Measurements from ENCODE around the gene SLC2A2.

SLC2A2 gene

GRCh38 chr3:170959457-170959856, 67.1 kb downstream of the SLC2A2 start:
- TF ChIP-seq REST (IDR thresholded peaks at IDR 0.05; ENCODE audit: insufficient read depth in 1 of 2, low read depth in 2 of 2, low read length in 2 of 2) (no peak), TAF1 (IDR thresholded peaks at IDR 0.05; ENCODE audit: borderline replicate concordance, insufficient read depth, low read length) (no peak), FOXP2 (optimal IDR thresholded peaks at IDR 0.05; ENCODE audit: borderline replicate concordance, extremely low read depth, extremely low read length, insufficient read depth) (no peak), SIN3A (IDR thresholded peaks at IDR 0.05; ENCODE audit: borderline replicate concordance, insufficient read depth, low read length) (no peak), POLR2AphosphoS5 (IDR thresholded peaks at IDR 0.05; ENCODE audit: low read depth, low read length) (no peak)

- TF ChIP-seq SIN3A (IDR thresholded peaks at IDR 0.05; ENCODE audit: borderline replicate concordance, insufficient read depth, low read length) (no peak), FOXP2 (optimal IDR thresholded peaks at IDR 0.05; ENCODE audit: borderline replicate concordance, extremely low read depth, extremely low read length, insufficient read depth) (no peak), TAF1 (IDR thresholded peaks at IDR 0.05; ENCODE audit: borderline replicate concordance, insufficient read depth, low read length) (no peak), POLR2AphosphoS5 (IDR thresholded peaks at IDR 0.05; ENCODE audit: low read depth, low read length) (no peak), REST (IDR thresholded peaks at IDR 0.05; ENCODE audit: insufficient read depth in 1 of 2, low read depth in 2 of 2, low read length in 2 of 2) (no peak)
Measured at GRCh38 chr3:170956647-170957046, 69.9 kb downstream of the SLC2A2 start.

GRCh38 chr3:170953736-170954135, 72.8 kb downstream of the SLC2A2 start:
- no peak for TF ChIP-seq TAF1 (IDR thresholded peaks at IDR 0.05; ENCODE audit: borderline replicate concordance, insufficient read depth, low read length)
- no peak for TF ChIP-seq FOXP2 (optimal IDR thresholded peaks at IDR 0.05; ENCODE audit: borderline replicate concordance, extremely low read depth, extremely low read length, insufficient read depth)
- TF ChIP-seq SIN3A (IDR thresholded peaks at IDR 0.05; ENCODE audit: borderline replicate concordance, insufficient read depth, low read length): no peak
- TF ChIP-seq REST (IDR thresholded peaks at IDR 0.05; ENCODE audit: insufficient read depth in 1 of 2, low read depth in 2 of 2, low read length in 2 of 2): no peak
- no peak for TF ChIP-seq POLR2AphosphoS5 (IDR thresholded peaks at IDR 0.05; ENCODE audit: low read depth, low read length)

GRCh38 chr3:170953229-170953628, 73.3 kb downstream of the SLC2A2 start:
- no peak for TF ChIP-seq TAF1 (IDR thresholded peaks at IDR 0.05; ENCODE audit: borderline replicate concordance, insufficient read depth, low read length)
- no peak for TF ChIP-seq SIN3A (IDR thresholded peaks at IDR 0.05; ENCODE audit: borderline replicate concordance, insufficient read depth, low read length)
- no peak for TF ChIP-seq REST (IDR thresholded peaks at IDR 0.05; ENCODE audit: insufficient read depth in 1 of 2, low read depth in 2 of 2, low read length in 2 of 2)
- no peak for TF ChIP-seq FOXP2 (optimal IDR thresholded peaks at IDR 0.05; ENCODE audit: borderline replicate concordance, extremely low read depth, extremely low read length, insufficient read depth)
- no peak for TF ChIP-seq POLR2AphosphoS5 (IDR thresholded peaks at IDR 0.05; ENCODE audit: low read depth, low read length)

- TF ChIP-seq TAF1 (IDR thresholded peaks at IDR 0.05; ENCODE audit: borderline replicate concordance, insufficient read depth, low read length) (no peak), SIN3A (IDR thresholded peaks at IDR 0.05; ENCODE audit: borderline replicate concordance, insufficient read depth, low read length) (no peak), FOXP2 (optimal IDR thresholded peaks at IDR 0.05; ENCODE audit: borderline replicate concordance, extremely low read depth, extremely low read length, insufficient read depth) (no peak)
Measured at GRCh38 chr3:170949211-170949610, 77.3 kb downstream of the SLC2A2 start.

Measured in PFSK-1 (cell line).